ENCODE measurements around the gene HDAC1.
A peak's percentile ranks its signal among the peaks of the same experiment; 100 is the strongest.

The HDAC1 gene

DNA sequence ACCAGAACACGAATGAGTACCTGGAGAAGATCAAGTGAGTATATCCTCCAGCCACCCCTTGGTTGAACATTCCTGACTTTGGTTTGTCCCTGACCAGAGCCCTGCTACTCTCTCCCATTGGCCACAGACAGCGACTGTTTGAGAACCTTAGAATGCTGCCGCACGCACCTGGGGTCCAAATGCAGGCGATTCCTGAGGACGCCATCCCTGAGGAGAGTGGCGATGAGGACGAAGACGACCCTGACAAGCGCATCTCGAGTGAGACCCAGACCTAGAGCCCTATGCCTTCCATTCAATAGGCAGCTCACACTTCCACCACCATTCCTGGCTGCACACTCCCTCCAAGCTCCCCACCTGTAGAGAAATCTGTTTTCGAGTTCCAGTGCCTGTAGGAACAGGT is 39.7 kb downstream of the HDAC1 start:
- no peak for DNase-seq

DNA sequence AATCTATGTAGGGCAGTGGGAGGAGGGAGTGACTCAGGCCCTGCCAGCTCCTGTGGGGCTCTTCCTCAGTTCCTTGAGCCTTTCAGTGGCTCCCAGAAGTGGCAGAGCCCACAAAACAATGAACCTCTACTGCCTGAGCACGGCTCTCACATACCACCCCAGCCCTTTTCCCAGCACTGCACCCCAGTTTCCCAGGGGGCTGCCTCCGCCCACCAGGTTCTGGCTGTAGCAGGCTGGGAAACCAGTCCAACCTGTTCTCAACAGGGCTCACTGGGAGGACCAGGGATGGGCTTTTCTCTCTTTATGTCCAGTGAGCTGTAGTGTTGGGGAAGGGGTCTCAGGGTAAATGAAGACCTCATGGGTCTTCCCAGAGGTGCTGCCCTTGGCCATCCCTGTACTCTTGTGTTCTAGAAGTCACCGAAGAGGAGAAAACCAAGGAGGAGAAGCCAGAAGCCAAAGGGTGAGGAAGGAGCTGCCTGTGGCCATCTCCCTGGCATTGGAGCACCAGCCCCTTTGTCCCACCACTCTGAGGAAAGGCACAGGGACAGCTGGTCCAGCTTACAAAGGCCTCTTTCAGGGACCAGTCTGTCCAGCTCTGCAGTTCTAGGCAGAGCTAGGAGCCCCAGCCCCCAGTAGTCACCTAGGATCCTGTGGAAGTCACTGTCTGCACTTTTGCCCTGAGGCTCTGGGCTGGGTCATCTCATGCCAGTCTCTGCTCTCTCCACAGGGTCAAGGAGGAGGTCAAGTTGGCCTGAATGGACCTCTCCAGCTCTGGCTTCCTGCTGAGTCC is 40.6 kb downstream of the HDAC1 start:
- DNase-seq, result no peak

DNA sequence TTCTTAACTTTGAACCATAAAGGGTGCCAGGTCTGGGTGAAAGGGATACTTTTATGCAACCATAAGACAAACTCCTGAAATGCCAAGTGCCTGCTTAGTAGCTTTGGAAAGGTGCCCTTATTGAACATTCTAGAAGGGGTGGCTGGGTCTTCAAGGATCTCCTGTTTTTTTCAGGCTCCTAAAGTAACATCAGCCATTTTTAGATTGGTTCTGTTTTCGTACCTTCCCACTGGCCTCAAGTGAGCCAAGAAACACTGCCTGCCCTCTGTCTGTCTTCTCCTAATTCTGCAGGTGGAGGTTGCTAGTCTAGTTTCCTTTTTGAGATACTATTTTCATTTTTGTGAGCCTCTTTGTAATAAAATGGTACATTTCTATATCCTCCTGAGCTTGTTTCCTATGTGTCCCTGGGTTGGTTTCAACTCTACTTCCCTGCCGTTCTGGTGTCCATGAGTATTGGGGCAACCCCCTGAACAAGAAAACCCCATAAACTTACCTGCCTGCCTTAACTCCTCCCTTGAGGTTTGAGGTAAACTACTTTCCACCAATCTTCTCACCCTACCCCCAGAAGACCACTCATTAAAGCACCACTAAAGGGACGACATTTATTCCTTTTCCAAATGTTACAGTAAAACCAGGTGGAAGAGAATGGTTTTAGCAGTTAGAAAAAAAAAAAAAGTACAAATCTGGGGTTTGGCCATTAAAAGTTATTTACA is 41.5 kb downstream of the HDAC1 start:
- DNase-seq, result no peak

DNA sequence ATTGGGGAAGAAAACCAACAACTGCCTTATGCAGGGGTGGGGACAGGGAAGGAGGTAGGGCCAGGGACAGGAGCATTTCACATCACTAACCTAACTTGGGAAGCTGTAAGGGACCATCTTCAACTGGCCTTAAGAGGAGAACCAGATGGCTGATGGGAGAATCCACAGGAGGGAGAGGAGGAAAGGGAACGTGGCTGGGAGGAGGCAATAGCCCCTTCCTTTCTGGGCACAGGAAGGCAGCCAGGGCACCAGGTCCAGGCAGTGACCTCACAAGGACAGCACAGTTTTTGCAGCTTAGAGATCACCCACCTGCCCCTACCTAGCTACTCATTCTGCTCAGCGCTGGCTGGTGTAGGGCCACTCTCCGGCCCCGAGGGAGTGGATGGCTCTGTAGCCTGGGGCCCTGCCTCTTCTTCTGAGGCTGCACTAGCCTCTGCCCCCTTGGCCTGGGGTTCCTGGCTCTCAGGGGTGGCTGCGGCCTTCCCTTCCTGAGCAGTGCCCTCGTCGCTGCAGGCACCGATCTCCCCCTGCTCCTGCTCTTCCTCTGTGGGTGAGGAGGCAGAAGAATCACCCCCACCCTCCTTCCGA is 42.5 kb downstream of the HDAC1 start:
- DNase-seq, result no peak

DNA sequence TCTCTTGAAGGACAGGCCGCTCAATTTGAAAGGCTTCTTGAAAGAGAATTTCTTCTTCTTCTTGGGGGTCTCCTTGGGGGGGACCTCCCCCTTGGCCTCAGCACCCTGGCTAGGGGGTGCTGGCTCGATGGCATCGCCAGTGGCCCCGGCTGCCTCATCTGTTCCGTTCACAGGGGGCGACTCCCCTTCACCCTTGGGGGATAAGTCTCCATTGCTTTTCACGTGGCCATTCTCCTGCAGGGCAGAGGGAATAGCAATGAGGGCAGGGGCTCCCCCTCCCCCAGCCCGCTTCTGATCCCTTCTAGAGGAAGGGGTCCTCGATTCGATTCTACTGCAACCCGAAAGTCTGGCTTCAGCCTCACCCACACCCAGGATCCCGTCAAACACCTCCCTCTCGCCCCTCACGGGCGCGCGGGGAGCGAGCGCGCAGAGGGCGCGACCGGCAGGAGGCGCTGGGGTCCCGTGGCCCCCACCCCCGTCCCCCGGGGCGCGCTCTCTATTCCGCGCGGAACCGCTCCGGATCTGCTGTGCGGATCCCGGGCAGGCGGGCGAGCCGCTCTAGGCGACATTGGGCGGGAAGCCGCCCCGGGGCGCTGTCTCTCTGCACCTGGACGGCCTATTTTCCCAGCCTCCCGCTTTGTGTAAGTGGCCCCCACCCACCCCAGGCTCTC is 43.1 kb downstream of the HDAC1 start:
- peak; percentile 47 for DNase-seq

DNA sequence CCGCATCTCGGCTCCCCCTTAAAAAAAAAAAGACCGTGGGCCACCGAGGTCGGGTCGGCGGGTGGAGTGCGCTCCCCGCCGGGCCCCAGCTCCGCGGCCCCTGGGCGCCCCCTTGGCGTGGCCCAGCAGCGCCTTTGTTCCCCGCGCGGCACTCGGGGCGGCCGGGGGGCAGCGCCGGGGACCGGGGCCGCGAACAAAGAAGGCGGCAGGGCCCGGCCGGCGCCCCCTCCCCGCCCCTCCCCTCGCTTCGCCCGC is 43.6 kb downstream of the HDAC1 start:
- DNase-seq, result no peak

DNA sequence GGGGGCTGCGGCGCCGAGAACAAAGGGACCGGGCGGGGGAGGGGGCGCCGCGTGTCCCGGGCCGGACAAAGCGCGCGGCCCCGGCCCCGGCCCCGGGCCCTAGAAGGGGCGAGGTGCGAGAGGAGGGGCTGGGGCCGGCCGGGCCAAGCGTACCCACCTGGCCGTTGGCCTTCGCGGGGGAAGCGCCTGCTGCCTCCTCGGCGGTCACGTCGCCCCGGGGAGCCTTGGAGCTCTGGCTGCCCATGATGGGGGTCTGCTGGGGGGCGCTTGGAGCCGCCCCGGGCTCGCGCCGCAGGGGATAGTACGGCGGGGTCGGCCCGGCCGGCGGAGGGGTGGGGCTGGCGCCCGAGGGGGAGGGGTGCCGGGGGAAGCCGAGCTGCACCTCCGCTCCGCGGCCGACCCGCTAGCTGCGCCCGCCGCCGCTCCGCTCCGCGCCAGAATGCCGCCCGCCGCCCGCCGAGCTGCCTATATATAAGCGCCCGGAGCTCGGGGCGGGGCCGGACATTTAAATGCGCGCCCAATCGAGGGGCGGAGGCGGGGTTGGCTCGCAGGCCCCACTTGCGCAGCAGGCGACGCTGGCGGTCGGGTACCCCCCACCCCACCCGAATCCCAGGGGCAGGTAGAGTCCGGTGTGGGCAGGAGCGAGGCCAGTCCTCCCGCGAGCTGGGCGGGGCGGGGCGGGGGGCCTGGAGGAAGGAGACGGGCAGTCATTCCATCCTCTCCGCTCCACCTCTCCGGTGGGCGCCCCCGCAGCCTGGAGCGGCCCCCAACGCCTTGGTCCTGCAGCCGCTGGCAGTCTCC is 44.1 kb downstream of the HDAC1 start, which contains the start of gene MARCKSL1:
Gene MARCKSL1, minus strand, starts transcription at position 444 of the 801 bp plus-strand sequence. Its CDS starts 200 bp downstream, at position 244.
- DNase-seq, result peak; percentile 78

DNA sequence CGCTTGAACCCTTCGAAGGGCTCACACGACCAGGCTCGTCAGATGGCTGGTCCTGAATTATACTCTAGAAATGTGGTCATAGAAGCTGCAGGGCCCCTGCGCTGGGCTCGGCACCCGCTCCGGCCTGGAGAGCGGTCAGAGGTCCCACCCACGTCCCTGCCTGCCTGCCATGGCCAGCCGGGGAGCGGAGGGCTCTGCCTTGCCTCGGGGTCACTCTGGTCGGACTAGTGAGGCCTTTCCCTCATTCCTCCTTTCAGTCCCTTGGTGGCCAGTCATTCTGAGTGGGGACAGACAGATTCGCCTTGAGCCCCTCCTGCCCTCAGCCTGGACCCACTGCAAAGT is 44.7 kb downstream of the HDAC1 start:
- no peak for DNase-seq

DNA sequence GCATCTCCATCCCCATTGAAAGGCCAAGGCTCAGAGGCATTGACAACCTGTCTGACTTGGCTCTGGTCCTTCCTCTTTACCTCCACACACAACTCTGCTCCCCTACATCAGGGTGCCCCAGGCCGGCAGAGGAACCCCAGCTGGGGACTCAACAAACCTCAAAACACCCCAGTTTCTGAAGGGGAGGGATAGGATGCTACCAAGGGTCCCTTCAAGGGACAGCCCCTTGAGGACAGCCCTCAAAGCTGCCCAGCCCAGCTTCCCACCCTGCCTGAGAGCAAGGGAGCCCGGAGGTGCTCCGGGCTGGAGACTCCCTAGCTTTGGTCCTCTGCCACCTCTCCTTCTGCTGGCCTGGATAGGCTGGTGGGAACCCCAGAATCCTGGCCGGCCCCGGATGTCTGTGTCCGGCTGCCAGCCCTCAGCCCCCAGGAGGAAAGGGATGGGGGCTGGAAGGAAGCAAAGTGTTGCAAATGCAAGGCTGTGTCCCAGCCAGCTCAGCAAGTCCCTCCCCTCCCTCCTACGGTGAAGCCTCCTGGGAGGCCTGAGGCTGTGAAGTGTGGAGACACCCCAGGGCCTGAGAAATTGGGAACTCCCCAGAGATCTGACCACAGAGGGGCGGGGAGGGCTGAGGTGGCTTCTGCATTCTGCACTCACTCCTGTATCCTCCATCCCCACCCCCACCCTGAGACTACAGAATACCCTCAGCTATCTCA is 45.2 kb downstream of the HDAC1 start:
- peak; percentile 44 for DNase-seq

DNA sequence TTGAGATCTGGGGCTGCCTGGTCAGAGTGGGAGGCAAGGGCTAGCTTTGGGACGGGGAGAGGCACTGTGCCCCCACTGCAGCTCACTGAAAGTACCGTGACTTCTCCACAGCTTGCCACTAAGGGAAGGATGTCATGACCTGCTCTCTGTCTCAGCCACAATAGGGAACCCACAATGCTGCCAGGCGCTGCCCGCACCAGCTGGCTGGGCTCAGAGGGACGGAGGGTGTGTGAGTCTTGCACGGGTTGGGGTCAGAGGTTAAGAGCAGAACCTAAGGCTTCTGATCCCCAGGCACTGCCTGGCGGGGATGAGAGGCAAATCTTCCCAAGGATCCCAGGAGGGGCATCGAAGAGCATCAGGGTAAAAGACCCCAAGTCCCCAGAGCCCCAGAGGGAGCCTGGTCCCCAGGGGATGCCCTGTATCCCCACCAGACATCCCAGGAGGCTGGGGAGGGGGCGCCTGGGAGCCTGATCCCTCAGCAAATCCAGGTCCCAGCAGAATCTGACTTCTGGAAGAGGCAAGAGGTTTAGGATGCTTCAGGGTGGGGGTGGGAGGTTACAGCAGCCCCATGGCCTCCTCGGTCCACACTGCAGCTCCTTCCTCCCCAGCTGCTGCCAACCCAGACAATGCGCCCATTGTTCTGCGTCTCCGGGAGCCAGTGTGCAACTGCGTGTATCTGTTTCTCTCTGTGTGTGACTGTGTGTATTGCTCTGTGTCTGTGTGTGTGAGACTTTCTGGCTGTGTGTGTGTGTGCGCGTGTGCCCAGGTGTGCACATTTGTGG is 46.2 kb downstream of the HDAC1 start:
- no peak for DNase-seq

DNA sequence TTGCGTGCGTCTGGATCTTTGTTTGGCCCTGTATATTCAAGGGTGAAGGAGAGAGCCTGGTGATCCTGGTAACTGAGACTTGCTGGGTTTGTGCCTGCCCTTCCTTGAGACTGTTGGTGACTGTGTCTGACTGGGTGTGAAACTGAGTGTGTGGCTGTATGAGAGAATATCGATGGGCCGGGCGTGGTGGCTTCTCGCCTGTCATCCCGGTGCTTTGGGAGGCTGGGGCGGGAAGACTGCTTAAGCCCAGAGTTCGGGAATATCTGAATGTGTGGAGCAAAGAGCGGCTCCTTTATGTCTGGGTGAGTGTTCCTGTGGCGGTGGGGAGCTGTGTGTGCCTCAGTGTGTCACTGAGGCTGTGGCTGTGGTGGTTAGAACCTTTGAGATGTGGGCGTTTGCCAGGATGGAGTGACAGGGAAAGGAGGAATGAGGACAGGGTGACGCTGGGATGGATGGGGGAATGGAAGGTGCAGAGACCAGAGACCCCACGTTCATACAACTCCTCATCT is 46.8 kb downstream of the HDAC1 start:
- DNase-seq, result no peak

DNA sequence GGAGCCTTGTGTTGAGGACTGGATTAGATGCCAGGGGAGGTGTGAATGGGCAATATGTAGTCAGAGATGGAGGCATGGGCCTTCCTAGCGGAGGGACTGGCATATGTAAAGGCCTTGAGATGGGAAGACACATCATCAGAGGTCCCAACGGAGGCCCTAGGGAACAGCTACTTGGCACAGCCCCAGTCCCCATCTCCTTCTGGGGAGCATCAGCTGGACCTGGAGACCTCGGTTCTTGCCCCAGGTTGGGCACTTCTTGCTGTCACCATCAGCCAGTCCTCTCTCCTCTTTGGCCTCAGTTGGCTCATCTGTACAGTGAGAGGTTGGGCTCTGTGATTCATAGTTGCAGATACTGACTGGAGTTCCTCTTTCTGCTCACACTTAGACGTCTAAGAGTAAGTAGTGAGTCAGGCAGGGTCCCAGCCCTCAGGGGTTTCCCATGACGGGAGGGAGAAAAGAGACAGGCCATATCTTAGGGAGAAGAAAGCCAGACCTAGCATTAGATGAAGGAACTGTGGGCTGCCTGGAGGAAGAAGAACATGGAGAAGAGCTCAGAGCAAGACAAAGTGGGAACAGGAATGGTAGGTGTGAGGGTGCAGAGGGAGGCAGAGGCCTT is 47.6 kb downstream of the HDAC1 start:
- peak; percentile 55 for DNase-seq

DNA sequence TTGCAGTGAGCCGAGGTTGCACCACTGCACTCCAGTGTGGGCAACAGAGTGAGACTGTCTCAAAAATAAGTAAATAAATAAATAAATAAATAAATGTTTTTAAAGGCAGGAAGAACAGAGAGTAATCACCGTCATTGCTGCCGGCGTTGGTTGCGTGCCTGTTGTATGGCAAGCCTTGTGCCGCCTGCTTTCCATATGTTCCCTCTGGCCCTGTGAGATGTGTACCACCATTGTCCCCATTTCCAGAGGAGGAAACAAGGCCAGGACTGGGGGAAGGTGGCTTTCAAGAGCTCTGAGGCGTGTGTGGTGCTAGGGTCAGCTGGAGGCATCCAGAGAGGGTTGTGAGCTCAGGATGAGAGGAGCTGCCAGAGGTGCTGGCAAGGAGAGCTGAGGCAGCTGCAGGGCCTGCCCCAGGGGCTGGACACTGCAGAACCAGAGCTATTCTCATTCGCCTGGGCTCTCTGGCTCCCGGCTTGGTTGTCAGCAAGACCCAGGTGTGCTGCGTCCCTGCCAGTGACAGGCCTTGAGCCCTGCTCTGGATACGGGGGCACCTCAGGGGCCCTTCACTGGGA is 49.4 kb downstream of the HDAC1 start:
- DNase-seq, result no peak

DNA sequence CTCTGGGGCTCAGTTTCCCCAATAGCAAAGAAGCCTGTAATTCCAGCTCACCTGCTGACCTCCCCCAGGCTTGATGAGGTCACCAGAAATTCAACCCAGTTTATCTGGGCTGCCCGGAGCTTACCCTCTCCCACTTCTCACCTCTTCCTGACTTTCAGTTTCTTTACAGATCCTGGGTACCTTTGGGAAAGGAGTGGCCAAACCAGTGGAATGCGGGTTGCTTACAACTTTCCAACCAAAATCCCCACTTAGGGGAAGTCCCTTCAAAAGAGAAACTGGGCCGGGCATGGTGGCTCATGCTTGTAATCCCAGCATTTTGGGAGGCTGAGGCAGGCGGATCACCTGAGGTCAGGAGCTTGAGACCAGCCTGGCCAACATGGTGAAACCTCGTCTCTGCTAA is 50.1 kb downstream of the HDAC1 start:
- DNase-seq, result no peak

DNA sequence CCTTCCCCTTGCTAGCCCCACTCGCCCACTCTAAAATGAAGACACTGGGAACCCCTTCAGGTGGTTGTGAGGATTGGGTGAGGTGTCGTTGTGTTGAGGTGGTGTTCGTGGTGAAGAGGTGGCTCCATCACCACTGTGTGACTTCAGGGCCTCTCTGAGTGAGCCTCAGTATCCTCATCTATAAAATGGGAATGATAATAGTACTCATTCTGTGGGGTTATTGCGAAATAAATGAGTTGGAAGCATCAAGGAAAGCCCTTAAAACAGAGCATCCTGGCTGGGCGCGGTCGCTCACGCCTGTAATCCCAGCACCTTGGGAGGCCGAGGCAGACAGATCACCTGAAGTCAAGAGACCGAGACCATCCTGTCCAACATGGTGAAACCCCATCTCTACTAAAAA is 50.8 kb downstream of the HDAC1 start:
- no peak for DNase-seq

DNA sequence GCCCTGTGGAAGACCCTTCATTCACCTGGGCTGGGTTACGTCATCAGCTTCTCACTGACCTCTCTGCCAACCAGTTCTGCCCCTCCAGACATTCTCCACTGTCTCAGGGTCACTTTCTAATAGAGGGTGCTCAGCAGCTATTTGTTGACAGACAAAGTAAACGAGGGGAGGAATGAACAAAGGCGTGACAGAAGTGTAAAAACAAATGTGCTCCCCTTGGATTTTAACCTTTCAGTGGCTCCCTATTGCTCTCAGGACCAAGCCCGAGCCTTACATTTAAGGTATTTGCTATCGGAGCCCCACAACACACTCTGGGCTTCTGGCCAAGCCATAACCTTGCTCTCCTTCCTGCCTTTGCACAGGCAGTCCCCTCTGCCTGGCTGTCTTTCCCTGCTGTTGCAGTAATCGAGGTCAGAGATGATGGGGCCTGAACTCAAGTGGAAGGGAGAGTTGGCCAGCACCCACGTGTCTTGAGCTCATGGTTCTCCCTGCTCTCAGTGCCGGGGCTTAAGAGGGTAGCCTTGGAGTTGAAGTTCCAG is 53.5 kb downstream of the HDAC1 start:
- DNase-seq, result no peak

DNA sequence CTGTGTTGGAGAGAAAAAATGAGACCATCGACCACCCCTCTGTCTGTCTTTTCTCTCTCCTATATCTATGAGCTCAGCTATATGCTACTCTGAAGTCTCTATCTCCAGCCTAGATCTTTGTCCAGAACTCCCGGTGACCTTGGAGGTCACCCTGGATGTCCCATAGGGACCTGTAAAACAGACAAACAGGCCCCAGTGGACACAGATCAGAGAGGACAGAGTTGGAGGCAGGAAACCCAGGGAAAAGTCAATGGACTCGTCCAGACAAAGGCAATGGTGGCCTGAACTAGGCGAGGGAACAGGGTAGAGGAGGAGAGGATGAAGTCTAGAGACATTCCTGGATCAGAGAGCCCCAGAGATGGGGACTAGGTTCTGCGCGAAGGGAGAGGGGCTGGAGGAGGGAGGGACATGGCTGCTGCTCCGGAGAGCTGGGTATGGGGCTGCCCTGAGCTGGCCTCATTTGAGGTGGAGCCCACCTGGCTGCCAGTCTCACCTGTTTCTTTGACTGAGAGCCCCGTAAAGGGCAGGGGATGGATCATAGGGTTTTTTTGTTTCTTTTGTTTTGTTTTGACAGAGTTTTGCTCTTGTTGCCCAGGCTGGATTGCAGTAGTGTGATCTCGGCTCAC is 54.8 kb downstream of the HDAC1 start:
- DNase-seq, result no peak

DNA sequence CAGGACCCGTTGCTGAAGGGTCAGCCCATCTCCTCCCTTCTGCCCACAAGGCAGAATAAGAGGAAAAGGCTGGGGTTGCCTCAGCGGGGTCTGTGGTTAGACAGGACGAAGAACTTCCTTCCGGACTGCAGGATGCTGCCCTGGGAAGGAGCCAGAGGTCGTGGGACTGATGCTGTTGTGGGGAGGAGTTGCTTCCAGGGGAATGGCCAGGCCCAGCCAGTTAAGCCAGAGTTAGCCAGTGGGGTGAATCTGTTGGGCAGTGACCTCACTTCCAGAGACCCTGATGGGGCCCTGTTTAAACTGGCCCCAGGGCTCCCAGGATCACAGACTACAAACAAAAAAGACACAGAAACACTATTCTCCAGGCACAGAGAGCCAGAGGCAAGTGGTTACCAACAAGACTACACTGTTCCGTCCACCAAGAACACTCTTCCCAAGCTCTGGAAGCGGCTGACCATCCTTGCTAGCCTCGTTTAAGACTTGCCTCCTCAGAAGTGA is 57.4 kb downstream of the HDAC1 start:
- no peak for DNase-seq

DNA sequence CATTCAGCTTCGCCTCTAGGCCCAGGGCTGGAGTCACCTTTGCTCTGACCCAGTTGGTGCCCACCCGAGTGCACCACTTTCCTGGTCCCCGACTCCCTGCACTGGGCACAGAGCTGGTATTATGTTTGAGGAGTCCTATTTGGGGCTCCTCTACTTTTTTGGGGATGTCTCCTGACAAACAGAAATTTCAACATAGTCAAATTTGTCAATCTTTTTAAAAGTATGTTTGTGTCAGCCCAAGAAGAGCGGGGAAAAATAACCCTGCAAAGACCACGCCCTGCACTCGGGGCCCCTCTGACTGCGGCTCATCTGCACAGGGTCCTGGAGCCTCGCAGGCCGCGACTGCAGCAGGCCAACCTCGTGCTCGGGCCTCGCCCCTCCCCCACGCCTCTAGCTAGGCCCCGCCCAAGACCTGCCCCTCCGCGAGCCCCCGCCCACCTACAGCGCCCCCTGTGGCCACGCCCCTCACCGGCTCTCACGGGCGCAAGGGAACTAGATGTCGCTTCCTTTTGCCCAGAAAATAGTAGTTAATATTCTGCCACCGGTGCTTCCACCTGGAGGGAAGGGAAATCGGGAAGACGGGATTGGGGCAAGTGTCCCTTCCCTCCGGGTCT is 59.0 kb downstream of the HDAC1 start:
- no peak for DNase-seq

Data from fibroblast of skin of right quadriceps (primary cell).